ENCODE measurements around the gene FOXK1.

GRCh38 chr7:4700577-4701235 is 18.6 kb downstream of the FOXK1 start:
- no peak for TF ChIP-seq ARHGAP35 (IDR thresholded peaks at IDR 0.05; ENCODE audit: partially characterized antibody)
- no peak for TF ChIP-seq CHD2 (IDR thresholded peaks at IDR 0.05; ENCODE audit: low read depth, low read length)
- TF ChIP-seq MAX (CRISPR knock-in tag; IDR thresholded peaks at IDR 0.05) = no peak
- no peak for TF ChIP-seq MAFK (IDR thresholded peaks at IDR 0.05; ENCODE audit: low read length)
- TF ChIP-seq CTCF (IDR thresholded peaks at IDR 0.05 in 2 of 3, conservative IDR thresholded peaks at IDR 0.05 in 1 of 3; ENCODE audit: insufficient read depth in 2 of 3, low read depth in 1 of 3, low read length in 3 of 3) = no peak
- TF ChIP-seq NCOA2 (IDR thresholded peaks at IDR 0.05; ENCODE audit: partially characterized antibody in 2 of 2) = no peak
- TF ChIP-seq ZBTB26 (CRISPR knock-in tag; IDR thresholded peaks at IDR 0.05) = no peak
- TF ChIP-seq GABPA (tag; conservative IDR thresholded peaks at IDR 0.05; ENCODE audit: low read depth) = no peak
- TF ChIP-seq SMAD1 (IDR thresholded peaks at IDR 0.05; ENCODE audit: low read depth, low read length, partially characterized antibody) = no peak
- TF ChIP-seq DPF2 (IDR thresholded peaks at IDR 0.05) = no peak
- TF ChIP-seq KLF16 (IDR thresholded peaks at IDR 0.05) = no peak

Data from K562 (cell line).